GM18505 (cell line): ENCODE results near the gene TMBIM1.
"Not testable (repeated sequence)": the region's sequence is repeated elsewhere in the genome, so short reads cannot be mapped to it uniquely, and the experiment has no call there.

ENCODE experiments used
- ATAC-seq: cut with Tn5 transposase; IDR thresholded peaks from one replicate; pipeline ENCODE4 v1.9.1; 2021; ENCODE audit not compliant: unreplicated experiment
- POLR2A ChIP-seq: IDR thresholded peaks from 4 replicates; pipeline ENCODE4 v1.6.1; 2011; ENCODE audit warnings: borderline replicate concordance; ENCODE audit not compliant: insufficient read depth, insufficient read length; ENCODE audit errors: extremely low read depth

TMBIM1 gene

DNA sequence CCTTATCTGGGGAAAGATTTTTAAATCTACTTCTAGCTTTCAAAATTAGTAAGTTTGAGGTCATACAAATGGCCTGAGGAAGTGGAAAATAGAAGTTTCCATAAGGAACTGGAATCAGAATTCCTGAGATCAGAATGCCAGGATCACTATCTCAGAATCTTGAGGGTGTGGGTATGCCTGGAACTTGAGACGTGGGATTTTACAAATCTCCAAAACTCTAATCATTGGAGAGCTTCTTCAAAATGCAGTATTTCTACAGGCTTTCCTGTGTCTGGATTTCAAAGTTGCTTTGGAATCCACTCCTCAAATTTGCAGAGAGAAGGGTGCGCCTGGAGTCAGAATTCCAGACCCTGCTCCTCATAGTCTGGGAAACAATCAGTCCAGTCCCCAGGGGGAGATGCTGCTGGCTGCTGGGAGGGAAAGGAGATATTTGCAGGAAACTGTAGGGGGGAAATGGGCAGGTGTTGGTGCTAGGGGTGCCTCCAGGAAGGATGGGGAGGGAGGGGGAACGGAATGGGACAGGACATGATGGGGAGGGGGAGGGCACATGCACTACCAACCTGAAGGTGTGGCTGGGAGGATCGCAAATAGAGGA lies 33.4 kb upstream of the TMBIM1 start:
- TF ChIP-seq POLR2A = no peak

DNA sequence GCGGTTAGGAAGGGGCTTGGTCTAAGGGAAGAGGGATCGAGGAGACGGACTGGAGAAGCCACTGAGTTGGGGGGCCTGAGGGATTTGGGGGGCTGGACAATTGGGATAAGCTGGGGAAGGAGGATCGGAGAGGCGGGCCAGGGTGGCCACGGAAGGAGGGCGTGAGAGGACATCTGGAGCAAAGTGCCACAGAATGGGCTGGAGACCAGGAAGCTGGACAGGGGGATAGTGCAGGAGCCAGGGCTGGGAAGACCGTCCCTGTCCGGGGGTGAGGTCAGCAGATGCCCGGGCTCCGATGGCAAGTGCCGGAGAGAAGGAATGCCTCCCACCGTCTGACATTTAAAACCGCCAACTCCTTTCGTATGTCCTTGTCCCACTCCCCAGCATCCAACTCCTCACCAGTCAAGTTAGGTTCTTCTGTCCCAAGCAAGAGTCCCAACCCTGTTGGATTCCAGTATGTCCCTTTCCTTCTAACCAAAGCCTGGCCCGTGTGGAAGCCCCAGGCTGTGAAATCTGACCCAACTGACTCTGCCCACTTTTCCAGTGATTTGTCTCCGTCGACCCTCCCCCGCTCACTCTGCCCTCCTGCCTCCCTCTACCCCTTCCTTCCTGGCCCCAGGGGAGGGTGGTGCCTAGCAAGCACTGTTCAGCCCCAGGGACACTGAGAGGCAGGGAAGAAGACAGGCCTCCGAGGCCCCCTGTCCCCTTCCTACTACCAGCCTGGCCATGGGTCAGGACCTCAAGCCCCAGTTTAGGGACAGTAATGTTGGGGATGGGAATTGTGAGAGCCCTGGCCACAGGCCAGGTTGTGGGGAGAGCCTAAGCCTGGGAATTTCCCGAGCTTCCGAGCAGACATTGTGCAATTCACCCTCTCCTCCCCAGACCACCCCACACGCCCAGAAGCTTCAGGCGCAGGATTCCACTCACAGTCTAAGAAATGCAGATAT lies 31.5 kb upstream of the TMBIM1 start:
- no peak for ATAC-seq
- TF ChIP-seq POLR2A = no peak

More for the DNA sequence above, 33.4 kb upstream of the TMBIM1 start:
- no peak for ATAC-seq

DNA sequence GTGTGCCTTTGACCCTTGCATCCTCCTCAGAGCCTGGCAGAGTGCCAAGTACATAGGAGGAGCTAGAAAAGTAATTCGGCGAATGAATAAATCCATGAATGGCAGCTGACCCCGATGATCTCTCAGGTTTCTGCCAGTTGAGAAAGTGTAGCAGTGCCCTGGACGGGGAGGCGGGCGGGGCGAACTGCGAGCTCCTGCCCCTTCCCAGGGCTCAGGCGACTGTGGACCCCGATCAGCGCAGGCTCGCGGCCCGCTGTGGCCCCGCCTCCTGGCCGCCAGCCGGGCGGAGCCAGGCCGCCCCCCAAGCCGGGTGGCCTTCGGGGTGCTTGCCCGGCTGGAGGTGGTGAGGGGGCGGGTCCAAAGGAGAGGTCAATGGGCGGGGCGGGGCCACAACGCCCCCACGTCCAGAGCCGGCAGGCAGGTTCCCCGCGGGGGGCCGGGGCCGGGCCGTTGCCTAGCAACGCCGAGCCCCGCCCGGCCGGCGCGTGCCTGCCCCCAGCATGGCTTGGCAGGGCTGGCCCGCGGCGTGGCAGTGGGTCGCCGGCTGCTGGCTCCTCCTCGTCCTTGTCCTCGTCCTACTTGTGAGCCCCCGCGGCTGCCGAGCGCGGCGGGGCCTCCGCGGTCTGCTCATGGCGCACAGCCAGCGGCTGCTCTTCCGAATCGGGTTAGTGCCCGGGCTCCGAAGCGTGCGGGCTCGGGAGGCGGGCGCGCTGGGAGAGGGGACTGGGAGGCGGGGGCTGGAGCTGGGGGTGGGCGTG lies 30.6 kb upstream of the TMBIM1 start:
- no peak for TF ChIP-seq POLR2A
- ATAC-seq = peak; percentile 74

DNA sequence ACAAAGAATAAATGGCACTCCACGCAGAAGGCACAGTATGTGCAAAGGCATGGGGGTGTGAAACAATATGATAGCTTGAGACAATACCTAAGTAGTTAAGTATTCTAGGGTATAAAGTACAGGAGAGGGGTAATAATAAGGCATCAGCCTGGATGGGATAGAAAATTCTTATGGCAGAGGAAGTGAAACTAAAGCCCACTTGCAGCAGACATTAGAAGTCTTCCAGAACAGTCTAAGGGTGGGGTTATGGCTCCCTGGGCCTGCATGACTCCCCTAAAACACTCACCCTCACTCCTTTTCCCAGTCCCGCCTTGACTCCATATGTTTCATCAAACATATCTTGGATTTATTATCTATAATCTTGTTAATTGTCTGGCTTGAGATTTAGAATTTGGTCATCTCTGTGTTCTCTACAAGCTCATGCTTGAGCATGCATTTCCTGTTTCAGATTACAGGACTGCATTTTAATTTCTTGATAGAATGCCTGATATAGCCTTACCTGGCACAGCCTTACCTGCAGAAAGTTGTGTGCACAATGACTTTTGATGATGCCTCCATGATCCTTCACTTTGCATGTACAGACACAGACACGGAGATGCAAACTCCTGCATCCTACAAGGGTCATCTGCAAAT lies 28.5 kb upstream of the TMBIM1 start:
- no peak for TF ChIP-seq POLR2A
- ATAC-seq = no peak

- ATAC-seq = no peak
- TF ChIP-seq POLR2A = no peak
Observed at GRCh38 chr2:218319813-218320365, 27.6 kb upstream of the TMBIM1 start.

DNA sequence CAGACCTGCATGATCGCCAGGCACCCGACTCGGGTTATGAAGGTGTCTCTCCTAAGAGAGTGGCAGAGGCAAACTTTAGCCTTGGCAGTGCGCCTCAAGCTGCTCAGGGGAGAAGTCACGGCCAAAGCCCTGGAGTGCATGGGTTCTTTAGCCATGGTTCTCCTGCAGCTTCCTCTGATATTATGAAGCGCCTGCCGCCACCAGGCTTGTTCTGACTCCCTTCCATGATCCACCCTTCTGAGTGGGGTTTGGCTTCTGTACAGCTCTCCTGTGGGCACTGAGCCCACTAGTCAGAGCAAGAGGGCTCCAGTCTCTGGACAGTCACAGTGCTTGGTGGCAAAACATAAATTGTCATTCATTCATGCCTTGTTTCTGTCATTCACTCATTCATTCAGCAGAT lies 25.9 kb upstream of the TMBIM1 start:
- no peak for ATAC-seq
- TF ChIP-seq POLR2A = no peak

DNA sequence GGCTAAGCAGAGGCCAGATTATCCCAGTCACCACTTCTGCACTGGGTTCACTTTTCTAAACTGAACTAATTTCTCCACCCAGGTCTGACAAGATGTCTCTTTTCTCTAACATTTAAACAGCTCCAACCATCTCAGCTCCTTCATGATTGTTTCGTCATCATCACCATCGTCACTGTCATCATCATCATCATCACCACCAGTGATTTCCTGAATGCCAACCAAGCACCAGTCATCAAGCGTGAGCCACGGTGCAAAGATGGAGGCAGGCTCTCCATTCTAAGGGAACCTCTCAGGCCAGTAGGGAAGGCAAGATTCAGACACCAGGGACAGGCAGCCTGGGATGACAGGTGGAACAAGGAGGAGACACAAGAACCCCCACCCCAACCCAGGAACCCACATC lies 25.5 kb upstream of the TMBIM1 start:
- ATAC-seq = no peak
- TF ChIP-seq POLR2A = no peak

- ATAC-seq = no peak
- TF ChIP-seq POLR2A = no peak
Observed at GRCh38 chr2:218317303-218317630, 25.0 kb upstream of the TMBIM1 start.

- ATAC-seq = no peak
- no peak for TF ChIP-seq POLR2A
Observed at GRCh38 chr2:218315397-218315796, 23.1 kb upstream of the TMBIM1 start.

DNA sequence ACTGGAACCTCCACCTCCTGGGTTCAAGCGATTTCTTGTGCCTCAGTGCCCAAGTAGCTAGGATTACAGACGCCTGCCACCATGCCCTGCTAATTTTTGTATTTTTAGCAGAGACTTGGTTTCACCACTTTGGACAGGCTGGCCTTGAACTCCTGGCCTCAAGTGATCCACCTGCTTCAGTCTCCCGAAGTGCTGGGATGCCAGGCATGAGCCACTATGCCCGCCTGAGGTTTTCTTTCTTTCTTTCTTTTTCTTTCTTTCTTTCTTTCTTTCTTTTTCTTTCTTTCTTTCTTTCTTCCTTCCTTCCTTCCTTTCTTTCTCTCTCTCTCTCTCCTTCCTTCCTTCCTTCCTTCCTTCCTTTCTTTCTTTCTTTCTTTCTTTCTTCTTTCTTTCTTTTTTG lies 22.5 kb upstream of the TMBIM1 start:
- ATAC-seq = not testable (repeated sequence)

- TF ChIP-seq POLR2A = no peak
- ATAC-seq = no peak
Observed at GRCh38 chr2:218313356-218313755, 21.1 kb upstream of the TMBIM1 start.

DNA sequence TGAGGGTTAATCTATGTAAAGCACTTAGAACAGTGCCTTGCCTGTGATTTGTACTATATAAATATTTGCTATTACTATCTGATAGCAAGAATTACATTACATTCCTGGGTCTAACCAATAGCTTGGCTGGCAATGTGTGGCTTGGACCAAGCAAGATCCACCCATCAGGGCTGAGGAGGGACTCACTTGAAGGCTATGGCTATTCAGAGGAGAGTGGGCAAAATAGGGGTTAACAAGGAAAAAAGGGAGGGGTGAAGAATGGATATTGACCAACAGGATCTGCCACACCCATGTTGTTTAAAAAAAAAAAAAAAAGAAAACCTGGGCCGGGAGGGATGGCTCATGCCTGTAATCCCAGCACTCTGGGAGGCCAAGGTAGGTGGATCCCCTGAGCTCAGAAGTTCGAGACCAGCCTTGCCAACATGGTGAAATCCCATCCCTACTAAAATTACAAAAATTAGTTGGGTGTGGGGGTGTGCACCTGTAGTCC lies 20.0 kb upstream of the TMBIM1 start:
- no peak for ATAC-seq
- no peak for TF ChIP-seq POLR2A

GRCh38 chr2:218311541-218312266 lies 19.4 kb upstream of the TMBIM1 start:
- ATAC-seq = not testable (repeated sequence)
